Heart left ventricle (tissue), 16 donors: Measurements from ENCODE around the gene SYDE1. TPM values are rescaled to one million over a fixed set of nuclear protein-coding genes. Genes with fewer than 3 reads are reported as not detected.

ENCODE experiments used
- ATAC-seq, 4 donors: fragments of 200-7000 bp; cut with Tn5 transposase; one replicate each; pipeline ENCODE4 v1.9.1; 2020 to 2022; ENCODE audit warnings: moderate library complexity in 4 of 4, mild to moderate bottlenecking in 3 of 4, moderate number of reproducible peaks in 1 of 4
- DNase-seq, 5 donors: peaks; one replicate each; pipeline ENCODE4 v3.0.0-alpha.2; 2020
- H3K27ac ChIP-seq, 12 donors: fragments of 200-600 bp; sonication (generic) in 4 of 12; one replicate each; pipeline versions ENCODE4 v1.5.0 to v1.8.0; 2016 to 2022; ENCODE audit warnings: mild to moderate bottlenecking in 2 of 12
- H3K27me3 ChIP-seq, 9 donors: fragments of 200-600 bp; sonication (generic) in 2 of 9; one replicate each; pipeline versions ENCODE4 v1.5.1 to v1.8.0; 2016 to 2022; ENCODE audit warnings: mild to moderate bottlenecking in 3 of 9
- H3K36me3 ChIP-seq, 9 donors: fragments of 200-600 bp; sonication (generic) in 2 of 9; one replicate each; pipeline versions ENCODE4 v1.5.0 to v1.8.0; 2018 to 2022; ENCODE audit warnings: mild to moderate bottlenecking in 2 of 9
- H3K4me1 ChIP-seq, 12 donors: fragments of 200-600 bp; sonication (generic) in 4 of 12; one replicate each; pipeline versions ENCODE4 v1.5.0 to v1.8.0; 2016 to 2022; ENCODE audit warnings: mild to moderate bottlenecking in 3 of 12
- H3K4me3 ChIP-seq, 12 donors: fragments of 200-600 bp; sonication (generic) in 4 of 12; one replicate each; pipeline versions ENCODE4 v1.5.0 to v1.8.0; 2017 to 2022; ENCODE audit warnings: mild to moderate bottlenecking in 9 of 12, moderate library complexity in 4 of 12
- H3K9me3 ChIP-seq, 12 donors: fragments of 200-600 bp; sonication (generic) in 4 of 12; one replicate each; pipeline versions ENCODE4 v1.5.0 to v1.8.0; 2016 to 2022; ENCODE audit warnings: mild to moderate bottlenecking in 1 of 12
- CTCF ChIP-seq, 12 donors: fragments of 200-600 bp; sonication (generic) in 4 of 12; IDR thresholded peaks; one replicate each; pipeline versions ENCODE4 v1.5.0 to v1.8.0; 2018 to 2022; ENCODE audit warnings: antibody characterized with exemption in 12 of 12, mild to moderate bottlenecking in 5 of 12
- POLR2A ChIP-seq, 2 donors: fragments of 450-650 bp; IDR thresholded peaks; one replicate each; pipeline ENCODE4 v1.6.1; 2017; ENCODE audit warnings: antibody characterized with exemption in 2 of 2, mild to moderate bottlenecking in 2 of 2, moderate library complexity in 2 of 2
- WGBS, 4 donors: extraction: QIAGEN DNeasy Blood & Tissue Kit in 2 of 4; methylation state at CpG; one replicate each; pipeline versions ENCODE4 v1.1.5 to v1.1.7; 2013 to 2018; 5-methylcytosine and 5-hydroxymethylcytosine counted together
- intact Hi-C, 10 donors: fragments of 100-400 bp; cut with DNase I; formaldehyde crosslinking; loops; one replicate each; pipeline versions ENCODE4 v1.11.1 to v1.14.2; 2022
- polyA plus RNA-seq, 2 donors: library from polyadenylated mRNA; stranded (reverse); fragments of 200-250 nt; gene quantifications; one replicate each; pipeline ENCODE4 v1.2.3, GENCODE V29; 2013
- total RNA-seq, 9 donors: library from RNA; depleted of rRNA in 2 of 9; stranded (reverse); fragments of >200 nt in 2 of 9; fragmentation: NEBNext Ultra II Directional in 3 of 9; extraction: Animal tissue kit (Norgen Biotek cat#: 25700) in 3 of 9; gene quantifications; one replicate each; pipeline versions ENCODE4 v1.1.0 to v1.2.4, GENCODE V29; 2016 to 2023
- donor health status: ischemic (EF 13 %, LVEDD 7.1; RV severe dilation, severe dysfunction).
- donor health status: healthy with polysubstance abuse.
- donor health status: DM: no; HTN: yes; CAD: no.
- donor health status: DM: no; HTN: no; CAD: no.
- donor health status: ischemic (EF 25% LVEDD 6.9; RV normal size, moderate dysfunction).
- donor health status: ischemic (EF 25% LVEDD 5.7; RV mildly dilated, moderate dysfunction).
- donor health status: healthy.
- donor health status: DM: yes; HTN: yes; CAD: no.
- donor health status: ischemic (EF 35%, LVEDD 5.7; RV mildly dilated, moderate dysfunction).
- donor health status: nonischemic (EF 11% LVEDD 7.7; RV severe dilation, severe dysfunction).
- donor health status: DM: yes; HTN: yes; CAD: no.
- donor health status: PGD.
- donor health status: ischemic (EF 29% LVEDD 5.4; RV normal size, mild dysfunction).
- donor health status: nonischemic (EF 23%, LVEDD 6.1; RV moderate dilation, normal function).

SYDE1 gene
- total and polyA plus RNA-seq, 11 donors, result 8.0 to 29.6 (median 14.5) TPM

- intact Hi-C loops, result loop anchor here in 1 of 10 donors (5.0 kb wide), 1 partner anchor 247 kb away; the partner anchor contains the start of gene AKAP8
- no peak for TF ChIP-seq CTCF (IDR thresholded peaks at IDR 0.05)
- TF ChIP-seq POLR2A (IDR thresholded peaks at IDR 0.05), result no peak
- H3K4me1 ChIP-seq, result peaks cover 0 to 9% (median 5%) of the 10 kb centered on the region in 12 donors
- 70 to 80% (median 75%) methylated on average over 16 of the region's 16 CpGs for WGBS, 4 donors
- no peaks in the 10 kb centered on the region for H3K9me3 ChIP-seq
- H3K27me3 ChIP-seq, result no peaks in the 10 kb centered on the region
- DNase-seq, result no peak
- no peak overlapping the region for H3K27ac ChIP-seq
- ATAC-seq, result no peak
- H3K36me3 ChIP-seq, result no peaks in the 10 kb centered on the region
- no peak overlapping the region for H3K4me3 ChIP-seq
Observed at GRCh38 chr19:15129856-15130585, 22.8 kb downstream of the SYDE1 start.

- Histone ChIP-seq H3K36me3 (no peaks in the 10 kb centered on the region), H3K27ac (no peak overlapping the region), H3K9me3 (peaks cover 0 to 13% (median 0%) of the 10 kb centered on the region in 12 donors), H3K27me3 (no peaks in the 10 kb centered on the region), H3K4me1 (no peaks in the 10 kb centered on the region), H3K4me3 (no peak overlapping the region)
- WGBS, 4 donors, result 54 to 82% (median 79%) methylated on average over 2 of the region's 2 CpGs
- TF ChIP-seq POLR2A (IDR thresholded peaks at IDR 0.05) (no peak), CTCF (IDR thresholded peaks at IDR 0.05) (no peak)
- intact Hi-C loops, result no loop called here
- DNase-seq, result no peak
- ATAC-seq, result no peak
Observed at GRCh38 chr19:15136234-15136954, 29.2 kb downstream of the SYDE1 start.

- TF ChIP-seq POLR2A (IDR thresholded peaks at IDR 0.05) (no peak), CTCF (IDR thresholded peaks at IDR 0.05) (no peak)
- Histone ChIP-seq H3K36me3 (no peaks in the 10 kb centered on the region), H3K4me3 (no peak overlapping the region), H3K27ac (no peak overlapping the region), H3K9me3 (peaks cover 0 to 13% (median 0%) of the 10 kb centered on the region in 12 donors), H3K4me1 (no peaks in the 10 kb centered on the region), H3K27me3 (no peaks in the 10 kb centered on the region)
- ATAC-seq (no peak), DNase-seq (no peak)
- intact Hi-C loops, result no loop called here
Observed at GRCh38 chr19:15137777-15138176, 30.6 kb downstream of the SYDE1 start.

- Histone ChIP-seq H3K27ac (no peak overlapping the region), H3K4me3 (no peak overlapping the region), H3K9me3 (peaks cover 0 to 13% (median 0%) of the 10 kb centered on the region in 12 donors), H3K27me3 (no peaks in the 10 kb centered on the region), H3K36me3 (no peaks in the 10 kb centered on the region), H3K4me1 (no peaks in the 10 kb centered on the region)
- ATAC-seq, result no peak
- DNase-seq, result no peak
- TF ChIP-seq POLR2A (IDR thresholded peaks at IDR 0.05) (no peak), CTCF (IDR thresholded peaks at IDR 0.05) (no peak)
- intact Hi-C loops, result no loop called here
- 31 to 86% (median 57%) methylated on average over 1 of the region's 1 CpG for WGBS, 4 donors
Observed at GRCh38 chr19:15138427-15138826, 31.2 kb downstream of the SYDE1 start.
